ENCODE data around the gene BBS10. TPM values are rescaled to one million over a fixed set of nuclear protein-coding genes. Genes with fewer than 3 reads are reported as not detected.
"Not testable (repeated sequence)": the region's sequence is repeated elsewhere in the genome, so short reads cannot be mapped to it uniquely, and the experiment has no call there.

Gene BBS10
- total RNA-seq, 1 donor from 2014 or later, result 9.3 TPM

DNA sequence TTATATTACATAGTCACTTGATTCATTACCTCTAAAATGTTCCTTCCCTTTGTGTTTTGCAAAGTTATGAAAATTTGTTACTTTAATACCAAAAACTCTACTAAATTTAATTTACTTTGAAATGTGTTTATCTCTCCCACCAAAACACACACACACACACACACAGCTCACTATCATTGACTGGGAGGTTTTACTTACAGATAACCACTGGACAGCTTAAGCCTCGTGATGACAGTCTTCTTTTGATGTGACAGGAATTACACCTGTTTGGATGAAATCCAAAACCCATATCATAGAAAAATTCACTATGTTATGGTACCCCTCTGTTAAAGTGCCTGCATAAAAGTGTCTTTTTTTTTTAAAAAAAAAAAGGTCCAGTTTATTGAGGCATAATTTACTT, 15.6 kb downstream of the BBS10 start:
- DNase-seq (ENCODE audit: extremely low read depth, low read depth, low spot score), result no peak

DNA sequence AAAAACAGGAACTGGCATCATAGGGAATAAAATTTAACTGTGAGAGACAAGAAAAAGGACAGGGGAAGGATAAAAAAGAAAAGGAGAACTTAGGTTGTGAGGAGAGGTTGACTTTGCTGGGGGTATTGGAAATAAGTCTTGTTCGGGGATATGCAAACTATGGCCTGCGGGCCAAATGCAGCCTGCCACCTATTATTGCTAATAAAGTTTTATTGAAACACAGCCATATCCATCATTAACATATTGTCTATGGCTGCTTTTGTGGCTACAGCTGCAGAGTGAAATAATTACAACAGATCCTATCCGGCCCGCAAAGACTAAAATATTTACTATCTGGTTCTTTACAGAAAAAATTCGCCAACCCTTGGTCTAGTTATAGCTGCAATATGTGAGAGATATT, 18.6 kb downstream of the BBS10 start:
- DNase-seq (ENCODE audit: extremely low read depth, low read depth, low spot score), result no peak

DNA sequence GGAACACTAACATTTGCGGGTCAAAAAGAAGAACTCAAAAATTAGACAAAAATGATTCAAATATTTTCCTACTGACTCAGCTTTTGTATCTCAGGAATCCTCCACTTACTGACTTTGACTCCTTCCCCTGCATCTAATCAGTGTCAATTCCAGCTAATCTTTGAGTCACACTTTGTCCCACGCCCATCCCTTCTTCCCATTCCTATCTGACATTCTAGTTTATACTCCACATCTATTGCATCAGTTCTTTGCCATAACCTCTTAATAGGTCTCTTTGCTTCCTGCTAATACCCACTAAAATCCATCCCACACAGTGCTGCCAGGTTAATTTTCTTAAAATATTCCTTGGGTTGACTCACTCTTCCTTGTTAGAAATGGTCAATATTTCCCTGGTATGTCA, 19.1 kb downstream of the BBS10 start:
- peak; percentile 25 for DNase-seq (ENCODE audit: extremely low read depth, low read depth, low spot score)

DNA sequence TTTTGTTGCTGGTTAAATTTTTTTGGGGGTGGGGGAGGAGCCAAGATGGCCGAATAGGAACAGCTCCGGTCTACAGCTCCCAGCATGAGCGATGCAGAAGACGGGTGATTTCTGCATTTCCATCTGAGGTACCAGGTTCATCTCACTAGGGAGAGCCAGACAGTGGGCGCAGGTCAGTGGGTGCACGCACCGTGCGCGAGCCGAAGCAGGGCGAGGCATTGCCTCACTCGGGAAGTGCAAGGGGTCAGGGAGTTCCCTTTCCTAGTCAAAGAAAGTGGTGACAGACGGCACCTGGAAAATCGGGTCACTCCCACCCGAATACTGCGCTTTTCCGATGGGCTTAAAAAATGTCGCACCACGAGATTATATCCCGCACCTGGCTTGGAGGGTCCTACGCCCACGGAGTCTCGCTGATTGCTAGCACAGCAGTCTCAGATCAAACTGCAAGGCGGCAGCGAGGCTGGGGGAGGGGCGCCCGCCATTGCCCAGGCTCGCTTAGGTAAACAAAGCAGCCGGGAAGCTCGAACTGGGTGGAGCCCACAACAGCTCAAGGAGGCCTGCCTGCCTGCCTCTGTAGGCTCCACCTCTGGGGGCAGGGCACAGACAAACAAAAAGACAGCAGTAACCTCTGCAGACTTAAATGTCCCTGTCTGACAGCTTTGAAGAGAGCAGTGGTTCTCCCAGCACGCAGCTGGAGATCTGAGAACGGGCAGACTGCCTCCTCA, 28.5 kb downstream of the BBS10 start:
- DNase-seq (ENCODE audit: extremely low read depth, low read depth, low spot score), result not testable (repeated sequence)

DNA sequence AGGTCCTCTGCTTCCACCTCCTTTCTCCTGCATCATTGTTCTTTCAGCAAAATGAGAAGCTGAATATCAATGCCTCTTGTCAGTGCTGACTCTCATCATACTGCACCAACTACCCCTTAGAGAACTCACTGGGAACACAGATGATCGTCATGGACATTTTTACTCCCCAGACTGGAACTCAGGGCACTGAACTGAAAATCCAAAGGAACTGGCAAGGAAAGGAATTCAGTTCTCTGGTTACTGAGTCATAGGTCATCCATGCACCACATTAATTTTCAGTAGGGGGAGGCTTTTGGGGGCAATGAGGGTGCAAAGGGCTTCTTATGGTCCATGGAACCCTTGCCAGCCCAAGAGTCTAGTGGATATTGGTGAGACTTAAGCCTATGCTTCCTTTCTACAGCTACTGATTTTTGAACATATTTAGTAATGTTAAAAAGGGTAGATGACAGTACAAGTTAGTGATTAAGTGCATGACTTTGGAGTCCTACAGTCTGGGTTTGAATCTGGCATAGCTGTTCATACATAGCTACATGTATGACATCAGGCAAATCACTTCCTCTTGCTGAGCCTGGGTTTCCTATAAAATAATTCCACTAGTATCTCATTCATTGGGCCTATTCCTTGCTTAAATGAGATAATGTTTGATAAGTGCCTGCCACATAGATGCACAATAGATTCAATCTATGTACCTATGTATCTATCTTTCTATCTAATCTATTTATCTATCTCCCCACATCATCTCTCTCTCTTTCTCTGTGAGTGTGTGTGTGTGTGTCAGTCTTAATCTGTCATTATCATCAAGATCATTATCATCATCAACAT, 29.2 kb downstream of the BBS10 start:
- no peak for DNase-seq (ENCODE audit: extremely low read depth, low read depth, low spot score)

DNA sequence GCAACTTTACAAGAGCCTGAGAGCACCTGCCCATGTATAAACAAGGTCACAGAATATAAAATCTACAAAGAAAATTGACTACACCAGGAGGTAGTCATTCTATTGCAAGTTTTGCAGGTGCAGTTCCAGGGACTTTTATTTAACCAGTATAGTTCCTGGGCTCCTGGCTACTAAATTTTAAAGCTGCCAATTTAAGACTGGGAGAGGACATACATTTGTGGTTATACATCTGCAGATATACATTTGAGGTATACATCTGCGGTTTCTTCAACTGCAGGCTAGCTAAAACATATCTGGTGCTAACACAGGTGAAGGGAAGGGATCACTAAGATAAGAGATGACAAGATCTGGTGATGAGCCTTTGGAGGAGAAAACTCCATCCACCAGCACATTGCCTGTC, 30.2 kb downstream of the BBS10 start:
- no peak for DNase-seq (ENCODE audit: extremely low read depth, low read depth, low spot score)

DNA sequence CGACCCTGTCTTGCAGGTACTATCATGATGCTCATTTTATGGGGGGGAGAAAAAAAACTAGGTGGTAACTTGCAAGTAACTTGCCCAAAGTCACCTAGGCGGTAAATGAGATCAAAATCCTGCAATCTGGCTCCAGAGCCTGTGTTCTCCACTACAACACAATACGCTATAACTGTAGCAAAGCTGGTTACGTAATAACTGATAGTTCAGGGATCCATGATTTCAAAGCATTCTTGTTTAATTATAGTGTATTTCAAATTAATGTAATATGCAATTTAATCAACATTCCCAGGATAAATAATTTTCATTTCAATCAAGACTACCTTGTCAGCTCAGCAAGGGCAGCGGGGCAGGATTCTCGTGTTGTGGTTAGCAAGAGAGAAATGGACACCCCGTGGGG, 31.7 kb downstream of the BBS10 start:
- no peak for DNase-seq (ENCODE audit: extremely low read depth, low read depth, low spot score)

DNA sequence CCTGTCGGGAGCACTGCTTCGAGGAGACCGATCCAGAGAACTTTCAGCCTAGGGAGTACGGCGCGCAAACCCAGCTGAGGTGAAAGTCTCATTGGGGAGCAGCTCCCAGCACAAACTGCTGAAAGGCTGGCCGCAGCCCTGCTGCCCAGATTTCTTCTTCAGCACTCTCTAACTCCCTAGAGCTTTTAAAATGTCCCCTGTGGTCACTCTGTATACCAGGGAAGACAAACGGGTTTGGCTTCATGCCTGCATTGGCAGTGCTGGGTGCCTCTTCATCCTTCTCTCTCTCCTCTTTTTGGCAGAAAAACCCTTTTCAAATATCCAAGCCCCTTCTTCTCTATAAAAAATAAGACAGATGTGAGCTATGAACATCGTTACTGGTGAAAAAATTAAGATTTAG, 34.9 kb downstream of the BBS10 start:
- no peak for DNase-seq (ENCODE audit: extremely low read depth, low read depth, low spot score)

DNA sequence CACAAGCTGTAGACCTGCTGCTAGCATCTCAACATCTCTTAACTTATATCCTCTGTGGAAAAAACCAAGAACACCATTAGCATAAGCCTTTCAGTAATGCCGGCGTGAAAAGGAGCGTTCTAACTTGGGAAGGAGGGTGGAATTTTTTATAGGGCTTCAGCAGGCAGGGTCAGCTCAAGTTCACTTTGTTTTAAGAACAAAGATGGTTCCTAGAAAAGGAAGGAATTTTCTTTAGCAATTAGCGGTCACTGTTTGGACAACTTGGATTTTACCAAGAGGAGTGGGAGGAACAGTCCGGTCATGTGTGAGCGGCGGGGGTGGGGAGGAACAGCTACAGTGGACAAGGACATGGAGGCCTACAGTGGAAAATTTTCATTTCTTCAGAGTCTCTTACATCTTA, 35.9 kb downstream of the BBS10 start:
- no peak for DNase-seq (ENCODE audit: extremely low read depth, low read depth, low spot score)

DNA sequence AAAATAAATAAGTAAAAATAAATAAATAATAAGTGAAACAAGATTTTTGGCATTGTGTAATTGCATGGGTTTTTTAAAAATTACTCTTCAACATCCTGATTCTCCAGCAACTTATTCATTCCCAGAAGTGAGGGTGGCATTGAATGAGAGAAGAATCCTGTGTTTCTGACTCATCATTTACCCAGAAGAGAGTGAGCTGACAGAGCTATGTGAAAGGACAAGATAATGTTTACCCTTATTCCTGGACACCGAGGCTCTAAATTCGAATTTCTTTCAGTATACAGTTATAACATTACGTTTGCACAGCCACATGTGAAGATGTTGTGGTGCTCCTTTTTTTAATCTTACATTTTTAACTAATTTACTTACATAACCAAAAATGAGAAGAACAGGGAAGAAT, 36.4 kb downstream of the BBS10 start:
- DNase-seq (ENCODE audit: extremely low read depth, low read depth, low spot score), result no peak

DNA sequence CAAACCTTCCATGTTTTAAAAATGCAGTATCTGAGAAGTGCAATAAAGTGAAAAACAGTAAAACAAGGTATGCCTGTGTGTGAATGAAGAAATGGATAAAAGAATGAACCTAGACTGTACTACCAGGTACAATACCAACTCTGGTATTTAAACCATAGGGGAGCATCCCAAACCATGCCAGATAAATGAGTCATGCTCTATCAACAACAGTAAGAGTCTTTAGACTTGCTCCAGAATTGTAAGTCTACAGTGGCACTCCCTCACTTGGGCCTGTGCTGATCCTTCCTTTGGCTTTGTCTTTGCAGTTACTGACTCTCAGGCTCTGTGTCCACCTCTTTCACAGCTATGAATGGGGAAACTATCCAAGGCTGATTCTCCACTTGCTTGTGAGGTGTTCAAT, 38.1 kb downstream of the BBS10 start:
- no peak for DNase-seq (ENCODE audit: extremely low read depth, low read depth, low spot score)

DNA sequence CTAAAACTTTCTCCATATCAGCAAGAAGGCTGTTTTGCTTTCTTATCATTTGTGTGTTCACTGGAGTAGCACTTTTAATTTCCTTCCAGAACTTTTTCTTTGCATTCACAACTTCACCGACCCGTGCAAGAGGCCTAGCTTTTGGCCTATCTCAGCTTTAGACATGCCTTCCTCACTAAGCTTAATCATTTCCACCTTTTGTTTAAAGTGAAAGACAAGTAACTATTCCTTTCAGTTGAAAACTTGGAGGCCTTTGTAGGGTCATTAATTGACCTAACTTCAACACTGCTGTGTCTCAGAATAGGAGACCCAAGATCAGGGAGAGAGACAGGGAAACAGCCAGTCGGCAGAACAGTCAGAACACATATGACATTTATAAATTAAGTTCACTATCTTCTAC, 39.3 kb downstream of the BBS10 start:
- DNase-seq (ENCODE audit: extremely low read depth, low read depth, low spot score), result peak; percentile 29

DNA sequence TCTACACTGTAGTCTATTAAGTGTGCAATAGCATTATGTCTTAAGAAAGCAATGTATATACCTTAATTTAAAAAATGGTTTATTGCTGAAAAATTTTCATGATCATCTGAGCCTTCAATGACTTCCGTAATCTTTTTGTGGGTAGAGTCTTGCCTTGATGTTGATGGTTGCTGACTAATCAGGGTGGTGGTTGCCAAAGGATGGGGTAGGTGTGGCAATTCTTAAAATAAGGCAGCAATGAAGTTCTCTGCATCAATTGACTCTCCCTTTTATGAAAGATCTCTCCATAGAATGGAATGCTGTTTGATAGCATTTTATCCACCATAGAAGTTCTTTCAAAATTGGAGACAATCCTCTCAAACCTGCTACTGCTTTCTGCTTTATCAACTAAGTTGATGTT, 41.1 kb downstream of the BBS10 start:
- DNase-seq (ENCODE audit: extremely low read depth, low read depth, low spot score), result no peak

DNA sequence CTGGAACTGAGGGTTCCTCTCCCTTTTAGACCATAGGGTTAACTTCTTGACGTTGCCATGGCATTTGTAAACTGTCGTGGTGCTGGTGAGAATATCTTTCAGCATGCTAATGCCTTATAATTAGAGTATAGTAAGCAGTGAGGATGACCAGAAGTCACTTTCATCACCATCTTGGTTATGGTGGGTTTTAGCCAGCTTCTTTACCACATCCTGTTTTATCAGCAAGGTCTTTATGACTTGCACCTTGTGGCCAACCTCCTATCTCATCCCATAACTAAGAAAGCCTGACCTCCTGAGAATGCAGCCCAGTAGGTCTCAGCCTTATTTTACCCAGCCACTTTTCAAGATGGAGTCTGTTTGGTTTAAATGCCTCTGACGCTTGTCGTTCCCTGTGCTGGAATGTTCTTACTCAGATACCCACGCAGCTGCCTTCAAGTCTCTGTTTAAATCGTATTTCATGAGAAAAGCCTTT, 44.2 kb downstream of the BBS10 start:
- DNase-seq (ENCODE audit: extremely low read depth, low read depth, low spot score), result no peak

DNA sequence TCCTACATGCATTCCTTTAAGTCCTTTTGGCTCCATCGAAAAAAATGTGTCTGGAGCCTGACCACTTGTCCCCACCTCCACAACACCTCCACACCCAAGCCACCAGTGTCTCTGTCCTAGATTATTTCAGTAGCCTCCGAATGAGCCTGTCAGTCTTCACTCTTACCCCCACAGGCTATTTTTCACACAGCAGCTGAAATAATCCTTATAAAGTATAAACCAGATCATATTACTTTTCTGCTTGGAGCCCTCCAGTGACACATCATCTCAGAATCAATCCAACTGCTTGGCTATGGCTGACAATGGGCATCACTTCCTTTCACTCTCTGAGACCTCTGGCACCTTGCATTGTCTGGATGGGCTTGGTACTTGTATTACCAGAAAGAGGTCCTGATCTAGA, 44.9 kb downstream of the BBS10 start:
- no peak for DNase-seq (ENCODE audit: extremely low read depth, low read depth, low spot score)

DNA sequence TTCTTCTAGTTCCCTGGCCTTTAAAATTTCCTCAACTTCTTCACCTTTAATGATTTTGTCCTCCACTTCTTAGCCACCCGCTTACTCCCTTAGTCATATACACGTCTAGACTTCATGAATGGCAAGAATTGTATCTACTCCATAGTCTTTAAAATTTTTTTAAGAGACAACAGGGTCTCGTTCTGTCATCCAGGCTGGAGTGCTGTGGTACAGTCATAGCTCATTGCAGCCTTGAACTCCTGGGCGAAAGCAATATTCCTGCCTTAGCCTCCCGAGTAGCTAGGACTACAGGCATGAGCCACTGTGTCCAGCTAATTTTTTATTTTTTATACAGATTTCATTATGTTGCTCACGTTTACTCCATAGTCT, 47.9 kb downstream of the BBS10 start:
- no peak for DNase-seq (ENCODE audit: extremely low read depth, low read depth, low spot score)

DNA sequence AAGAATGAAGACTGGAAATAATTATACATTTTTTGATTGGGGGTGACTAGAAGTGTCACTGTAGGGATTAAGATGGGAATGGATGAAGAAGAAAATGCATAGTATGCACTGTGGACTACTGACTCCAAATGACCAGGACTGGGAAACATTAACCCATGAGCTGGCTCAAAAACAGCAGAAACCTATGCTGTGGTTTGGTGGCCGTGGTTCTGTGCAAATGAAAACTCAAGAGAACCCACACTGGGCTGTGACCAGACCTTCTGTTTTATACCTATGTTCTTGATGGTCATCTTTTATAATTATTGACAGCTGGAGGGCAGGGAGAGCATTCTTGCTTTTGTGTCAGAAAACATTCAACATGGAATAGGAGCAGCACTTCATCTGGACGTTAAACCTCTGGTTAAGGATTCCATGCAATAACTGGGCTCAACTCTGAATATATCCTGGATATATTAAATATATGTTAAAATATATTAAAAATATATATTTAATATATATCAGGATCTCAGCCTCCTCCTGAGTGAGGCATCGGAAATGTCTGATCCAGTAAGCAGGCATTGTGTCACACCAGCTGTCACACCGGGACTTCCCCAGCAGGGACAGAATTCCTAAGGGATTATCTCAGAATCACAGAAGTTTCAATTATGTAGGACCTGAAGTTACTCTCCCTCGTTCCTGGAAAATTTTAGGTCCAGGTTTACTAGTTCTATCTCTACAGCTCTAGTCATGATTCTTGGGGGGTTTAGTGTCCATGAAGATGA, 48.5 kb downstream of the BBS10 start:
- DNase-seq (ENCODE audit: extremely low read depth, low read depth, low spot score), result no peak
